ENCODE data around the gene C13orf42. TPM values are rescaled to one million over a fixed set of nuclear protein-coding genes. Genes with fewer than 3 reads are reported as not detected.

C13orf42 gene
- total RNA-seq, 4 donors from 2014 or later = 0.10 TPM; not detected in 3

GRCh38 chr13:51113969-51114368, 2.9 kb upstream of the C13orf42 start:
- DNase-seq (ENCODE audit: low spot score in 2 of 2) = no peak
- no peak overlapping the region for H3K4me3 ChIP-seq (ENCODE audit: low read depth, poor library complexity, severe bottlenecking)
- intact Hi-C loops (cut with DNase I; ENCODE audit: low total_unique reads) = no loop called here
- TF ChIP-seq CTCF (IDR thresholded peaks at IDR 0.05) = no peak
- TF ChIP-seq POLR2A (IDR thresholded peaks at IDR 0.05) = no peak

DNA sequence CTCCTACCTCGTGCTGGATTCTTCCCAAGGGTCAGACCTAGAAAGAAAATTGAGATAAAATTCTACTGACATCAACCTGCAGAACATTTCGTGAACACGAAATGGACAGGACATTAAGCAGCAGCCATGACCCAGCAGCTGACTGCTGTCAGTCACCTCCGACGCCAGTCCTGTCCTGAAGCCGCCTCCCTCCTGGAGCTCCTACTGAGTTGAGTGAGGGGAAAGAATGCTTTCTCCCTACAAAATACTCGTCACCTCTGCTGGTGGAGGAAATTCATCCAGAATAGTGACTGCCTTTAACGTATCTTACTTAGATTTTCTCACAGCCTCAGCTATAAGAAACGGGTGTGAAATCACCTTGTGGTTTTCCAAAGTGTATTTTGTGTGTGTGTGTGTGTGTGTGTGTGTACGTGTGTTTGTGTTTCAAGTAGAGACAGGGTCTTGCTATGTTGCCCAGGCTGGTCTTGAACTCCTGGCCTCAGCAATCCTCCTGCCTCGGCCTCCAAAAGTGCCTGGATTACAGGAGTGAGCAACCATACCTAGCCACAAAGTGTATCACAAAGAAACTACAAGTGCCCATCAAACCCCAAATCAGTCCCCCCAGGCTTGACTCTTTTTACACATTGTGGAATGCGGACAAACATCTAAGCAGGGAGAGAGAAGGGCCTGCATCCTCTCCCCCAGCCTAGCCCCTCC, 2.3 kb upstream of the C13orf42 start:
- intact Hi-C loops (cut with DNase I; ENCODE audit: low total_unique reads) = no loop called here
- no peak for DNase-seq (ENCODE audit: low spot score in 2 of 2)
- WGBS, 2 donors = 75 to 82% methylated on average over 12 of the region's 12 CpGs
- no peak overlapping the region for H3K4me3 ChIP-seq (ENCODE audit: low read depth, poor library complexity, severe bottlenecking)
- no peak for TF ChIP-seq CTCF (IDR thresholded peaks at IDR 0.05)

- no peak for DNase-seq (ENCODE audit: low spot score in 2 of 2)
- TF ChIP-seq CTCF (IDR thresholded peaks at IDR 0.05) (no peak), POLR2A (IDR thresholded peaks at IDR 0.05) (no peak)
- WGBS, 2 donors = 69 to 80% methylated on average over 5 of the region's 5 CpGs
- intact Hi-C loops (cut with DNase I; ENCODE audit: low total_unique reads) = no loop called here
- no peak overlapping the region for H3K4me3 ChIP-seq (ENCODE audit: low read depth, poor library complexity, severe bottlenecking)
Observed at GRCh38 chr13:51112771-51113170, 1.7 kb upstream of the C13orf42 start.

DNA sequence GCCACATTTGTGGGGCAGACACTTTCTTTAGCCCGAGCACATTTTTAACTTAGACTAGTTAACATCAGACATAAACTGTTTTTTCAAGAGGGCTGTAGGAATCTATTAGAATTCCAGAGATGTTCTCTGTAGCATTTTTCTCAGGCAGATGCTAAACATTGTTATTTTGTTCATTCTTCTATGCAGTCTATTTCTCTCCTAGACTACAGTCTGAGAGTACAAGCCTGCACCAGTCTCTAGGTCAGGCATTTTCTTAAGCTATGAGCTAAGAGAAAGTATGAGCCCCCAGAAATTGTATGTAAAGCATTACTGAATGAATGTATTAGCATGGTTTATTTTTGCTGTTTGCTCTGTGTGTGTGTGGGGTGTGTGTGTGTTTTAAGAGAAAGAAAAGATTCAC, 923 bp upstream of the C13orf42 start:
- H3K4me3 ChIP-seq (ENCODE audit: low read depth, poor library complexity, severe bottlenecking) = no peak overlapping the region
- 0 to 26% methylated on average over 1 of the region's 1 CpG for WGBS, 2 donors
- intact Hi-C loops (cut with DNase I; ENCODE audit: low total_unique reads) = no loop called here

DNA sequence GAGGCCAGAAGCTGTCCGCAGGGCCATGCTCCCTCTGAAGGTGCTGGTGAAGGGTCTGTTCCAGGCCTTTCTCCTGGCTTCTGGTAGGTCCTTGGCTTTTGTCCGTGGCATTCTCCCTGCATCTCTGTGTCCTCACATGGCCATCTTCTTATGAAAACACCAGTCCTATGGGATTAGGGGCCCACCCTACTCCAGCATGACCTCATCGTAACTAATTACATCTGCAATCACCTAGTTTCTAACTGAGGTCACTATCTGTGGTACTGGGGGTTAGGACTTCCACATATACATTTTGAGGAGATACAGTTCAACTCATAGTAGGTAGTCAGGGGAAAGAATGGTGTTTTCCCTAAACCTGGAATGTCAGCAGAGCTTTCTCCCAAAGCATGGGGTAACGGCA, 3.1 kb downstream of the C13orf42 start:
- no peak overlapping the region for H3K4me3 ChIP-seq (ENCODE audit: low read depth, poor library complexity, severe bottlenecking)
- 80 to 92% methylated on average over 4 of the region's 4 CpGs for WGBS, 2 donors
- intact Hi-C loops (cut with DNase I; ENCODE audit: low total_unique reads) = no loop called here
- no peak for DNase-seq (ENCODE audit: low spot score in 2 of 2)
- TF ChIP-seq CTCF (IDR thresholded peaks at IDR 0.05) = no peak
- TF ChIP-seq POLR2A (IDR thresholded peaks at IDR 0.05) = no peak

More for the DNA sequence above, 923 bp upstream of the C13orf42 start:
- no peak for DNase-seq (ENCODE audit: low spot score in 2 of 2)
- TF ChIP-seq CTCF (IDR thresholded peaks at IDR 0.05) (no peak), POLR2A (IDR thresholded peaks at IDR 0.05) (no peak)

DNA sequence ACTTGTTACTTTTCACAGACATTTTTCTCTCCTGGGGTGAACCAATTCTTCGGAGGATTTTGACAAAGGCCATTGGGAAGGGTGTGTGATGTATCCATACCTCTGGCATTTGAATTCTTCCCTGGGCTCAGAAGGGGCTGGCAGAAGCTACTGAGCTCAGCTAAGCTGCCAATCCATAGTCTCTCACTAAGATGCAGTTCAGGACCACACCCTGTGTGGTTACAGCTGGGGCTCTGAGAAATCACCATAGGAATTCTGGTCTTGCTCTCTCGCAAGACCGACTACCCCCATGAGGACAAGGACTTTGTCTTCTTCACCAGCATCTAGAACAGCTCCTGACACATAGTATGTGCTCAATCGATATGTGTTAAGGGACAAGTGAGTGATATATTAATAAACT, 6.0 kb downstream of the C13orf42 start:
- intact Hi-C loops (cut with DNase I; ENCODE audit: low total_unique reads) = no loop called here
- TF ChIP-seq POLR2A (IDR thresholded peaks at IDR 0.05) = no peak
- TF ChIP-seq CTCF (IDR thresholded peaks at IDR 0.05) = no peak
- no peak overlapping the region for H3K4me3 ChIP-seq (ENCODE audit: low read depth, poor library complexity, severe bottlenecking)
- 80 to 89% methylated on average over 4 of the region's 4 CpGs for WGBS, 2 donors
- DNase-seq (ENCODE audit: low spot score in 2 of 2) = no peak
